Measurements from ENCODE around the gene EFHD1. TPM values are rescaled to one million over a fixed set of nuclear protein-coding genes. Genes with fewer than 3 reads are reported as not detected.

EFHD1 gene
- total and polyA plus RNA-seq, 9 of the 15 experiments (the other 6 are each of a cell fraction or from before 2014, with no cell fraction given): 0.66 to 9.1 (median 2.0) TPM

GRCh38 chr2:232622563-232622962 lies 10.8 kb upstream of the EFHD1 start (continued):
- TF ChIP-seq RERE (CRISPR knock-in tag; IDR thresholded peaks at IDR 0.05; ENCODE audit: borderline replicate concordance): no peak
- no peak for TF ChIP-seq ATF3 (IDR thresholded peaks at IDR 0.05)
- TF ChIP-seq ATF3 (CRISPR knock-in tag; conservative IDR thresholded peaks at IDR 0.05): no peak
- TF ChIP-seq ZNF398 (CRISPR knock-in tag; IDR thresholded peaks at IDR 0.05): no peak
- no peak for TF ChIP-seq PRMT5 (CRISPR knock-in tag; IDR thresholded peaks at IDR 0.05)
- TF ChIP-seq DIDO1 (tag; IDR thresholded peaks at IDR 0.05; ENCODE audit: low read depth): no peak

Data from K562 (cell line).